A673 (cell line): Measurements from ENCODE around the gene KCNJ15. TPM values are rescaled to one million over a fixed set of nuclear protein-coding genes. Genes with fewer than 3 reads are reported as not detected.

Experiments
- BruUV-seq: library from RNA; stranded (reverse); fragments of 400-500 nt; replicated peaks from 2 replicates; lab custom pipeline; 2021; lab: Mats Ljungman, UMichigan
- CTCF ChIA-PET: fragments of 300-600 bp; sonication (Branson Sonifier 250); formaldehyde crosslinking; loops from one replicate; lab custom pipeline; 2022; ENCODE audit warnings: antibody characterized with exemption; lab: Charles Lee
- POLR2A ChIA-PET: fragments of 300-600 bp; sonication (Branson Sonifier 250); formaldehyde crosslinking; loops from one replicate; lab custom pipeline; 2022; ENCODE audit warnings: antibody characterized with exemption; ENCODE audit not compliant: low non-redundant PET; lab: Charles Lee
- DNase-seq: peaks from one replicate; pipeline ENCODE4 v3.0.0-alpha.2; 2015; ENCODE audit warnings: low spot score
- H3K27ac ChIP-seq: fragments of 200-600 bp; sonication (generic); 2 replicates; pipeline ENCODE4 v1.5.1; 2016; ENCODE audit warnings: mixed run types, low read depth, mild to moderate bottlenecking, mixed read lengths, antibody characterized with exemption, low read length; ENCODE audit not compliant: poor library complexity, severe bottlenecking
- H3K27me3 ChIP-seq: fragments of 200-600 bp; sonication (generic); replicated peaks from 2 replicates; pipeline ENCODE4 v1.6.1; 2017; ENCODE audit warnings: mixed run types, low read depth, mild to moderate bottlenecking, mixed read lengths, antibody characterized with exemption, low read length; ENCODE audit not compliant: insufficient read depth, poor library complexity
- H3K36me3 ChIP-seq: fragments of 200-600 bp; sonication (generic); 2 replicates; pipeline ENCODE4 v1.6.1; 2016; ENCODE audit warnings: mixed run types, mild to moderate bottlenecking, mixed read lengths, antibody characterized with exemption, low read length; ENCODE audit not compliant: insufficient read depth, poor library complexity, severe bottlenecking
- H3K4me1 ChIP-seq: fragments of 200-600 bp; sonication (generic); 2 replicates; pipeline ENCODE4 v1.6.1; 2017; ENCODE audit warnings: mixed run types, mild to moderate bottlenecking, mixed read lengths, antibody characterized with exemption, low read length; ENCODE audit not compliant: insufficient read depth, poor library complexity, severe bottlenecking
- H3K4me3 ChIP-seq: fragments of 200-600 bp; sonication (generic); 2 replicates; pipeline ENCODE4 v1.5.1; 2016; ENCODE audit warnings: low read depth, mixed run types, mild to moderate bottlenecking, mixed read lengths, low read length; ENCODE audit not compliant: poor library complexity, severe bottlenecking
- H3K9me3 ChIP-seq: fragments of 200-600 bp; sonication (generic); 2 replicates; pipeline ENCODE4 v1.6.1; 2016; ENCODE audit warnings: mixed run types, low read depth, mild to moderate bottlenecking, mixed read lengths, antibody characterized with exemption, low read length; ENCODE audit not compliant: poor library complexity, severe bottlenecking
- EZH2 ChIP-seq: fragments of 200-600 bp; sonication (generic); IDR thresholded peaks from 2 replicates; pipeline ENCODE4 v1.6.1; 2017; ENCODE audit warnings: borderline replicate concordance, low read depth, mild to moderate bottlenecking, mixed read lengths, antibody characterized with exemption, low read length; ENCODE audit not compliant: poor library complexity, severe bottlenecking
- intact Hi-C: fragments of 100-400 bp; cut with micrococcal nuclease; formaldehyde crosslinking; loops from one replicate; pipeline ENCODE4 v1.10.0; 2022; ENCODE audit not compliant: unreplicated experiment
- total RNA-seq: library from RNA; stranded (reverse); gene quantifications from 2 replicates; pipeline ENCODE4 v1.2.3, GENCODE V29; 2021
- TF ChIP-seq, protein P1 (sequence below): fragments of 300-800, 200-600 bp; sonication (generic); conservative IDR thresholded peaks from 2 replicates; pipeline ENCODE4 v1.5.1; 2017; ENCODE audit warnings: low read depth, mild to moderate bottlenecking, antibody characterized with exemption, low read length, moderate library complexity, mixed read lengths

Gene KCNJ15
- total RNA-seq, 1 experiment from 2014 or later = not detected

DNA sequence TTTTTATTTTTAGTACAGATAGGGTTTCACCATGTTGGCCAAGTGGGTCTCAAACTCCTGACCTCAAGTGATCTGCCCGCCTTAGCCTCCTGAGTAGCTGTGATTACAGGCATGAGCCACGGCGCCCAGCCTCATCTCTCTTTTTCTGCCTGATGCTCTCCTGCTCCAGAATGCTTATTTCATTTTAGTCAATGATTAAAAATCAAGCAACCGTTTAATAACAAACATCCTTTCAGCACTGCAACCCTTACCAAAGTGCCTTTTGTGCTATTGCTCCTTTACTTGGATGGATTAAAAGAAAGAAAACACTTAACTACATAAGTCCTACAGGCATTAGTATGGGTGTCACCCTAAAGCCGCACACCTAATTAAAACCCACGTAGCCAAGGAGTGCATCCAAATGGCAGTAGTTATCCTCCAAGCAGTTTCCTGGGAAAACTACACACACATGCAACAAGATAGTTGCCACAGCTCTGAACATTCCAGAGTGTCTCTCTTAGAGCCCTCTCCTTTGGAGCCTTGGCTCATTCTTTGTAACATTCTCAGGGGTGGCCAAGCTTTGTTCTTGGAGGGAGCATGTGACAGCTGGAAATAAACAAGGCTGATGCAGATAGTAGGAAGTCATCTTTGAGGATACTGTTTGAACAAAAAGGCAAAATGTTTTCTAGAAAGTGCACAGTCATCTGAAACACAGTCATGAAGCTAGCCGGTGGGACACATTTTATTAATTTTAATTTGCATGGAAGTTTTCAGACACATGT is 51.2 kb downstream of the KCNJ15 start:
- H3K27me3 ChIP-seq = peaks cover 64% of the 10 kb centered on the region
- BruUV-seq = no TSS peak
- no peaks in the 10 kb centered on the region for H3K4me1 ChIP-seq
- no peak overlapping the region for H3K4me3 ChIP-seq
- H3K27ac ChIP-seq = no peak overlapping the region
- no peak for DNase-seq
- ChIA-PET POLR2A (no interaction called here), CTCF (no interaction called here)
- TF ChIP-seq, protein P1, sequence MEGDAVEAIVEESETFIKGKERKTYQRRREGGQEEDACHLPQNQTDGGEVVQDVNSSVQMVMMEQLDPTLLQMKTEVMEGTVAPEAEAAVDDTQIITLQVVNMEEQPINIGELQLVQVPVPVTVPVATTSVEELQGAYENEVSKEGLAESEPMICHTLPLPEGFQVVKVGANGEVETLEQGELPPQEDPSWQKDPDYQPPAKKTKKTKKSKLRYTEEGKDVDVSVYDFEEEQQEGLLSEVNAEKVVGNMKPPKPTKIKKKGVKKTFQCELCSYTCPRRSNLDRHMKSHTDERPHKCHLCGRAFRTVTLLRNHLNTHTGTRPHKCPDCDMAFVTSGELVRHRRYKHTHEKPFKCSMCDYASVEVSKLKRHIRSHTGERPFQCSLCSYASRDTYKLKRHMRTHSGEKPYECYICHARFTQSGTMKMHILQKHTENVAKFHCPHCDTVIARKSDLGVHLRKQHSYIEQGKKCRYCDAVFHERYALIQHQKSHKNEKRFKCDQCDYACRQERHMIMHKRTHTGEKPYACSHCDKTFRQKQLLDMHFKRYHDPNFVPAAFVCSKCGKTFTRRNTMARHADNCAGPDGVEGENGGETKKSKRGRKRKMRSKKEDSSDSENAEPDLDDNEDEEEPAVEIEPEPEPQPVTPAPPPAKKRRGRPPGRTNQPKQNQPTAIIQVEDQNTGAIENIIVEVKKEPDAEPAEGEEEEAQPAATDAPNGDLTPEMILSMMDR = no peak
- H3K9me3 ChIP-seq = no peaks in the 10 kb centered on the region
- intact Hi-C loops = no loop called here
- no peaks in the 10 kb centered on the region for H3K36me3 ChIP-seq

DNA sequence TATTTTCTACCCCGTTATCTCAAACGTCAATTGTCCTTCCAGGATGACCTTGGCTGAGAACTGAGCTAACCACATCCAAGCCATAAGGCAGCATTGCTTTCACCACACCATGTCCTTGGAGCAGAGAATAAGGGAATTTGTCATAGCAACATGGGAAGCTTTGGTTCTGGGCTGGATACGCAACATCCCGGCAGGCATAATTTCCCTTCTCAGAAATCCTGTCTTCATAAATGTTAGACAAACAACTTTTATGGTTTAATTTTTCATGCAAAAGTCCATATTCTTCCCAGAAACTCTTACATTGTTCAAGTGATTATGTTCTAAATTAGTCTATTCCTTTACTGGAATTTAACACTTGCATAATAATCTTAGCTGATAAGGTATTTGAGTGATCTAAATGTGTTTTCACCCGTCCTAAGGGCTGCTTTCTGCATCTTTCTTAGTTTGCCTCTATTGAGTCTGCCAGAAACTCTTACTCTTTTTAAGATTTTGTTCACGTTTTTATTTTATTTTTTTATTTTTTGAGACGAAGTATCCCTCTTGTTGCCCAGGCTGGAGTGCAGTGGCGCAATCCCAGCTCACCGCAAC is 51.8 kb downstream of the KCNJ15 start:
- DNase-seq = no peak
- intact Hi-C loops = no loop called here
- POLR2A ChIA-PET = no interaction called here
- Histone ChIP-seq H3K27ac (no peak overlapping the region), H3K4me1 (no peaks in the 10 kb centered on the region), H3K36me3 (no peaks in the 10 kb centered on the region), H3K4me3 (no peak overlapping the region), H3K9me3 (no peaks in the 10 kb centered on the region), H3K27me3 (peaks cover 68% of the 10 kb centered on the region)
- BruUV-seq = no TSS peak
- CTCF ChIA-PET = no interaction called here
- TF ChIP-seq, protein P1 = no peak
- TF ChIP-seq EZH2 = no peak

DNA sequence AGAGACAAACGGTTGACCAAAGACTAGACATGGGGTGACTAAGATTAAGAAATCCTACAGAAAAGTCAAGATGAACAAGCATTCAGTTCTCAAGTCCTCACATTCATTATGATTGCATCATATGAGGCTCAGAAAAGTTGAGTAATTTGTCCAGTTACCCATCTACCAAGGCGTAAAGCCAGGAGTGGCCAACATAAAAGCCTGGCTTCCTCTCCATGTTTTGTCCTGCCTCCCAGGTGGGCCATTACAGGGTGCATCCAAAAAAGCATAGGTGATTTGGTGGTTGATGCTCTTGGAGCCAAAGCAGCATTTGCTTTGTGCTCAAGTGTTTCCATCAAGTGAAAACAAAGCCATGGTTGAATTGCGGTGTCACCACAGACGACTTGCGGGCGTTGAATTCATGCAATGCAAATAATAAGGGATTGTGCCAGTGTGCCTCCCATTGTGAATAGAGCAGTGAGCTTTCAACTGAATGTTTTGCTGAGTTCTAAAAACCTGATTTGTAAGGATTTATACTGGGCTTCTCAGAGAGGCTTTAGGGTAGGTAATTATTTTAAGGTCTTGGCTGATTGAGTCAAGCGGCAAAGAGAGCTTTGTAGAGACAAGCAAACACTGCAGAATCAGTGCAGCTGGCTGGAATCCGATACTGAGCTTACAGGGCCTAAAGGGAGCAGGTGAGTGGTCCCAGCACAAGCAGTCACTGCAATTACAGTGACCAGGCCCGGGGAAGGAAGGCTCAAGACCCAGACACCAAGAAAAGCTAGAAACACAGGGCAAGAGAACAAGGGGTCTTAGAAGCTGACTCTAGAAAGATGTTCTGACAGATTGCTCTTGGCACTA is 54.1 kb downstream of the KCNJ15 start:
- no peak for DNase-seq
- TF ChIP-seq, protein P1 = no peak
- TF ChIP-seq EZH2 = no peak
- BruUV-seq = no TSS peak
- H3K27ac ChIP-seq = no peak overlapping the region
- H3K27me3 ChIP-seq = peaks cover 68% of the 10 kb centered on the region
- H3K4me3 ChIP-seq = no peak overlapping the region
- intact Hi-C loops = no loop called here
- H3K36me3 ChIP-seq = no peaks in the 10 kb centered on the region
- ChIA-PET POLR2A (no interaction called here), CTCF (no interaction called here)
- H3K9me3 ChIP-seq = no peaks in the 10 kb centered on the region
- H3K4me1 ChIP-seq = no peaks in the 10 kb centered on the region
